A549 (cell line): Measurements from ENCODE around the gene ASB11. TPM values are rescaled to one million over a fixed set of nuclear protein-coding genes. Genes with fewer than 3 reads are reported as not detected.

Source experiments
- ATAC-seq, 2 experiments: fragments of 200-7000 bp in 1 of 2; fragments of >200 bp in 1 of 2; cut with Nextera tagmentation in 1 of 2; cut with Tn5 transposase in 1 of 2; 3 replicates each; pipeline versions ENCODE4 v1.8.0 to v1.9.1; 2018 to 2020; ENCODE audit warnings: mild to moderate bottlenecking in 1 of 2, moderate library complexity in 1 of 2
- CTCF ChIA-PET: fragments of 300-600 bp; sonication (Branson Sonifier 250); formaldehyde crosslinking; extraction: SDS; loops from one replicate; lab custom pipeline; 2021; ENCODE audit warnings: antibody characterized with exemption, inconsistent platforms; lab: Yijun Ruan, JAX
- POLR2A ChIA-PET: fragments of 350-600 bp; formaldehyde crosslinking; extraction: SDS; loops from one replicate; lab custom pipeline; 2021; ENCODE audit warnings: antibody characterized with exemption, inconsistent platforms; lab: Yijun Ruan, JAX
- DNase-seq, 2 experiments: peaks; one replicate each; pipeline versions ENCODE4 v3.0.0 to v3.0.0-alpha.2; 2011 to 2016; ENCODE audit warnings: low read depth in 1 of 2, low spot score in 1 of 2
- FAIRE-seq: peaks from 2 replicates; lab custom pipeline; 2011; peaks lifted over from hg19 to GRCh38; lab: Jason Lieb, UNC
- H3K27ac ChIP-seq, 2 experiments: fragments of >200 bp; sonication (Bioruptor Twin); formaldehyde crosslinking; 3 replicates each; pipeline ENCODE4 v1.5.1; 2016 to 2017
- H3K4me1 ChIP-seq: fragments of >200 bp; sonication (Bioruptor Twin); formaldehyde crosslinking; 3 replicates; pipeline ENCODE4 v1.6.1; 2016
- H3K4me2 ChIP-seq: fragments of >200 bp; sonication (Bioruptor Twin); formaldehyde crosslinking; 3 replicates; pipeline ENCODE4 v1.6.1; 2016
- H3K4me3 ChIP-seq: fragments of >200 bp; sonication (Bioruptor Twin); formaldehyde crosslinking; 3 replicates; pipeline ENCODE4 v1.5.1; 2016
- H3K9me3 ChIP-seq: fragments of >200 bp; sonication (Bioruptor Twin); formaldehyde crosslinking; 3 replicates; pipeline ENCODE4 v1.6.1; 2016
- BHLHE40 ChIP-seq: IDR thresholded peaks from 2 replicates; pipeline ENCODE4 v1.6.1; 2012; ENCODE audit warnings: low read depth, low read length, inconsistent platforms
- CBX2 ChIP-seq: fragments of 200-600 bp; sonication (generic); IDR thresholded peaks from 2 replicates; pipeline ENCODE4 v1.6.1; 2016; ENCODE audit warnings: low read depth, mild to moderate bottlenecking, borderline replicate concordance
- CBX8 ChIP-seq: fragments of 200-600 bp; sonication (generic); IDR thresholded peaks from 2 replicates; pipeline ENCODE4 v1.6.1; 2016
- CEBPB ChIP-seq, 2 experiments: fragments of >200 bp in 1 of 2; sonication (Bioruptor Twin) in 1 of 2; formaldehyde crosslinking in 1 of 2; IDR thresholded peaks; 2 replicates each; pipeline ENCODE4 v1.6.1; 2012 to 2016
- EHF ChIP-seq: fragments of 250-450 bp; sonication (Bioruptor Pico); IDR thresholded peaks from 2 replicates; pipeline ENCODE4 v1.5.0; 2020; ENCODE audit warnings: mild to moderate bottlenecking
- FOSB ChIP-seq: fragments of 250-450 bp; sonication (Bioruptor Pico); IDR thresholded peaks from 2 replicates; pipeline ENCODE4 v1.5.0; 2020; ENCODE audit warnings: mild to moderate bottlenecking, moderate library complexity
- FOSL2 ChIP-seq, 2 experiments: fragments of 450-650 bp in 1 of 2; fragments of >200 bp in 1 of 2; sonication (Bioruptor Twin) in 1 of 2; formaldehyde crosslinking; IDR thresholded peaks; 2 replicates each; pipeline versions ENCODE4 v1.5.0 to v1.6.1; 2016 to 2020; ENCODE audit warnings: mild to moderate bottlenecking in 1 of 2, moderate library complexity in 1 of 2
- FOXS1 ChIP-seq: fragments of 250-450 bp; sonication (Bioruptor Pico); IDR thresholded peaks from 2 replicates; pipeline ENCODE4 v1.5.0; 2020; ENCODE audit warnings: mild to moderate bottlenecking, moderate library complexity
- GATA3 ChIP-seq: IDR thresholded peaks from 2 replicates; pipeline ENCODE4 v1.6.1; 2012; ENCODE audit warnings: borderline replicate concordance
- HDAC2 ChIP-seq: fragments of 200-600 bp; sonication (generic); IDR thresholded peaks from 2 replicates; pipeline ENCODE4 v1.6.1; 2016
- HEYL ChIP-seq: fragments of 250-450 bp; sonication (Bioruptor Pico); IDR thresholded peaks from 2 replicates; pipeline ENCODE4 v1.8.0; 2021; ENCODE audit warnings: mild to moderate bottlenecking, moderate library complexity
- JUN ChIP-seq, 2 experiments: fragments of >200 bp; sonication (Bioruptor Twin); formaldehyde crosslinking; IDR thresholded peaks; 2 replicates in 1 of 2; 3 replicates in 1 of 2; pipeline ENCODE4 v1.6.1; 2016 to 2017
- JUNB ChIP-seq: fragments of >200 bp; sonication (Bioruptor Twin); formaldehyde crosslinking; IDR thresholded peaks from 2 replicates; pipeline ENCODE4 v1.6.1; 2016
- MAZ ChIP-seq: fragments of 150-350 bp; IDR thresholded peaks from 2 replicates; pipeline ENCODE4 v1.6.1; 2014; ENCODE audit warnings: antibody characterized with exemption, low read depth, low read length, borderline replicate concordance
- MYC ChIP-seq: IDR thresholded peaks from 2 replicates; pipeline ENCODE4 v1.6.1; 2012; ENCODE audit warnings: mild to moderate bottlenecking, inconsistent platforms, low read length, improper control_type of control experiment, borderline replicate concordance
- NFE2L2 ChIP-seq: fragments of 150-350 bp; conservative IDR thresholded peaks from 2 replicates; pipeline ENCODE4 v1.6.1; 2014; ENCODE audit warnings: low read length
- POLR2A ChIP-seq: IDR thresholded peaks from 2 replicates; pipeline ENCODE4 v1.6.1; 2012; ENCODE audit warnings: mild to moderate bottlenecking, low read length
- POLR2AphosphoS2 ChIP-seq: conservative IDR thresholded peaks from 2 replicates; pipeline ENCODE4 v1.6.1; 2012; ENCODE audit warnings: low read length, improper control_type of control experiment, inconsistent platforms
- RAD21 ChIP-seq, 2 experiments: fragments of >200 bp in 1 of 2; sonication (Bioruptor Twin) in 1 of 2; formaldehyde crosslinking in 1 of 2; IDR thresholded peaks in 1 of 2; conservative IDR thresholded peaks in 1 of 2; 2 replicates in 1 of 2; 3 replicates in 1 of 2; pipeline ENCODE4 v1.6.1; 2012 to 2018; ENCODE audit warnings: inconsistent platforms in 1 of 2
- RARB ChIP-seq: fragments of 250-450 bp; sonication (Bioruptor Pico); IDR thresholded peaks from 2 replicates; pipeline ENCODE4 v1.8.0; 2021; ENCODE audit warnings: mild to moderate bottlenecking, moderate library complexity
- RCOR1 ChIP-seq: fragments of 150-350 bp; IDR thresholded peaks from 2 replicates; pipeline ENCODE4 v1.6.1; 2014; ENCODE audit warnings: antibody characterized with exemption, low read length, low read depth
- RFX5 ChIP-seq: fragments of 450-650 bp; IDR thresholded peaks from 2 replicates; pipeline ENCODE4 v1.7.1; 2014; ENCODE audit warnings: antibody characterized with exemption, mild to moderate bottlenecking, moderate library complexity
- SMC3 ChIP-seq: fragments of >200 bp; sonication (Bioruptor Twin); formaldehyde crosslinking; IDR thresholded peaks from 3 replicates; pipeline ENCODE4 v1.6.1; 2018; ENCODE audit warnings: inconsistent platforms
- TP53 ChIP-seq: fragments of 250-450 bp; sonication (Bioruptor Pico); IDR thresholded peaks from 2 replicates; pipeline ENCODE4 v1.5.0; 2021; ENCODE audit warnings: mild to moderate bottlenecking, moderate library complexity
- ZNF302 ChIP-seq: fragments of 250-450 bp; sonication (Bioruptor Pico); IDR thresholded peaks from 2 replicates; pipeline ENCODE4 v1.9.0; 2021; ENCODE audit warnings: inconsistent platforms, mild to moderate bottlenecking, moderate library complexity
- ZSCAN20 ChIP-seq: fragments of 250-450 bp; sonication (Bioruptor Pico); IDR thresholded peaks from 2 replicates; pipeline ENCODE4 v1.8.0; 2022; ENCODE audit warnings: mild to moderate bottlenecking, moderate library complexity
- WGBS: methylation state at CpG from one replicate; pipeline ENCODE4 v1.1.6; 2017; ENCODE audit errors: missing lambda C conversion rate; 5-methylcytosine and 5-hydroxymethylcytosine counted together
- polyA plus RNA-seq, 4 experiments: library from polyadenylated mRNA; depleted of rRNA in 3 of 4; stranded (reverse); fragments of >200 nt; fragmentation: RNase III in 1 of 4; extraction: RNeasy Plus Mini Kit Qiagen cat#74134 plus additional on column Dnase treatment in 1 of 4; gene quantifications; 2 replicates in 3 of 4; 3 replicates in 1 of 4; pipeline ENCODE4 v1.2.3, GENCODE V29; 2011 to 2017
- TF ChIP-seq, protein P1 (sequence below): IDR thresholded peaks from 2 replicates; pipeline ENCODE4 v1.6.1; 2012; ENCODE audit warnings: low read depth, borderline replicate concordance
- TF ChIP-seq, protein P2 (sequence below): fragments of 150-350 bp; IDR thresholded peaks from 2 replicates; pipeline ENCODE4 v1.6.1; 2014; ENCODE audit warnings: low read depth, mild to moderate bottlenecking, low read length
- TF ChIP-seq, protein P3 (sequence below): fragments of >200 bp; sonication (Bioruptor Twin); formaldehyde crosslinking; IDR thresholded peaks from 3 replicates; pipeline ENCODE4 v1.6.1; 2016
- TF ChIP-seq, protein P4 (sequence below): fragments of 250-450 bp; sonication (Bioruptor Pico); IDR thresholded peaks from 2 replicates; pipeline ENCODE4 v1.5.0; 2021; ENCODE audit warnings: mild to moderate bottlenecking, moderate library complexity, borderline replicate concordance
- TF ChIP-seq, protein P5 (sequence below): fragments of 450-650 bp; IDR thresholded peaks from 2 replicates; pipeline ENCODE4 v1.6.1; 2014; ENCODE audit warnings: antibody characterized with exemption

The ASB11 gene
- polyA plus RNA-seq, 2 of the 4 experiments (the other 2 are of a cell fraction) = not detected

DNA sequence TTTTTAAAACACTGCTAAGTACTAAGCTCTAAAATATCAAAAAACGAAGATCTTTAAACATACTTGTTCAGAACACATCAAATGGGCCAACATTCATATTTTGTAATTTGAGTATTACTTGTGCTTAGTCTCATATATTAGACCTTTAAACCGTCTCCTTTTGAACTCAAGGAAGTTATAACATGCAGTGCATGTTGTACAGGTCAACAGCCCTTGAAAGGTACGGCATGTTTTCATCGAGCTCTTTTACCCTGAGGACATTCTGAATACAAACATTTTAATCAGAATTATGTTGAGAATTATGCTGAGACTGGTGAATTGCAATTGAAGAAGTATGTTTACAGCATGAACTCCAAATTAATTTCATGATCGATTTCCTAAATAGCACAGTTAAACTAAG lies 7.0 kb upstream of the ASB11 start:
- H3K4me1 ChIP-seq = no peaks in the 10 kb centered on the region
- ChIA-PET CTCF (no interaction called here), POLR2A (no interaction called here)
- no peak overlapping the region for H3K4me3 ChIP-seq
- H3K9me3 ChIP-seq = no peaks in the 10 kb centered on the region
- WGBS = 90% methylated on average over 5 of the region's 5 CpGs
- ATAC-seq (no peak), DNase-seq (no peak), FAIRE-seq (peak; percentile 96)
- TF ChIP-seq CBX2 = no peak
- no peak for TF ChIP-seq CBX8
- TF ChIP-seq, protein P1, sequence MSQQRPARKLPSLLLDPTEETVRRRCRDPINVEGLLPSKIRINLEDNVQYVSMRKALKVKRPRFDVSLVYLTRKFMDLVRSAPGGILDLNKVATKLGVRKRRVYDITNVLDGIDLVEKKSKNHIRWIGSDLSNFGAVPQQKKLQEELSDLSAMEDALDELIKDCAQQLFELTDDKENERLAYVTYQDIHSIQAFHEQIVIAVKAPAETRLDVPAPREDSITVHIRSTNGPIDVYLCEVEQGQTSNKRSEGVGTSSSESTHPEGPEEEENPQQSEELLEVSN = no peak
- TF ChIP-seq CEBPB (IDR thresholded peaks at IDR 0.05) = no peak
- no peak for TF ChIP-seq HDAC2
- no peak overlapping the region for H3K27ac ChIP-seq
- H3K4me2 ChIP-seq = no peak overlapping the region

DNA sequence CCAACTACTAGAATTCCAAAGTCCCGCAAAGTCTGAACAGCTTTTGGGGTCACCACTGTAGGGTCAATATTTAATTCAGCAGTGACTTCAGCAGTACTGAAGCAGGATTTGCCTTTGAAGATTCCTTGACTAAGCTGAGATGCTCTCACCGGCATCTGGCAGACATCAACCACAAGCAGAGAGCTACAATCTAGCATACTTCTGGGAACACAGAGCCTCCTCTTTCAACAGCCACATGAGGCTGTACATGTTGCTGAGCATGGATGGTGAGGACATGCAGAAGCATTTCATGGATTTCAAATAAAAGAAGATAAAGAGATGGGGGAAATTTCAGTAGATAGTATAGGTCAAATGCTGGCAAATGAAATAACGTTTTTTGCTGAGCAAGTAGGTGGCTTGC lies 6.6 kb upstream of the ASB11 start:
- no peaks in the 10 kb centered on the region for H3K4me1 ChIP-seq
- H3K4me2 ChIP-seq = no peak overlapping the region
- ChIA-PET POLR2A (no interaction called here), CTCF (no interaction called here)
- no peak for ATAC-seq
- FAIRE-seq = no peak
- no peak for DNase-seq
- 78% methylated on average over 2 of the region's 3 CpGs for WGBS
- no peak overlapping the region for H3K27ac ChIP-seq
- H3K4me3 ChIP-seq = no peak overlapping the region
- TF ChIP-seq FOXS1 (CRISPR knock-in tag) (no peak), GATA3 (no peak), ZNF302 (CRISPR knock-in tag) (no peak), FOSB (CRISPR knock-in tag) (no peak), MAZ (no peak), SMC3 (no peak), BHLHE40 (no peak), TP53 (CRISPR knock-in tag) (no peak), CBX8 (no peak), HEYL (CRISPR knock-in tag) (no peak), EHF (CRISPR knock-in tag) (no peak), NFE2L2 (no peak), MYC (no peak), FOSL2 (IDR thresholded peaks at IDR 0.05) (no peak), FOSL2 (CRISPR knock-in tag; IDR thresholded peaks at IDR 0.05) (no peak)
- TF ChIP-seq, protein P1 = no peak
- no peaks in the 10 kb centered on the region for H3K9me3 ChIP-seq

DNA sequence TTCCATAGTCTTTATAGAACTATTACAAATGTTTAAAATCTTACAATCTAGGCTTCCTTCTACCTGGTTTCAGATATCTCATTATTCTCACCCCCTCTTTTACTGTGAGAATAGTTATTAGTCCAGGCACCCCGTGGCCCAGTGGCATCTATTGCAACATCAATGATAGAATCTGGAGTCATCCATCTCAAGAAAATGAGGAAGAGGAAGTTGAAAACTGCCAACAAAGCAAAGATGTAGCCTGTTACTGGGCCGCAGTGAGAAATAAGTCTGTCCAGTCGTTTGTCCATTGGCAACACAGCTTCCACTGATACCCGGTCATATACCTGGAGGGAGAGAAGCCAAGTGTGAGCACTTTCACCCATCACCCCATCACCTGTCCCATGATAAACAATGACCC lies 6.0 kb upstream of the ASB11 start:
- H3K27ac ChIP-seq = no peak overlapping the region
- 84% methylated on average over 4 of the region's 4 CpGs for WGBS
- ATAC-seq (no peak), FAIRE-seq (no peak), DNase-seq (no peak)
- H3K4me3 ChIP-seq = no peak overlapping the region
- ChIA-PET CTCF (no interaction called here), POLR2A (no interaction called here)
- H3K9me3 ChIP-seq = no peaks in the 10 kb centered on the region
- no peak overlapping the region for H3K4me2 ChIP-seq
- H3K4me1 ChIP-seq = no peaks in the 10 kb centered on the region
- TF ChIP-seq RAD21 (conservative IDR thresholded peaks at IDR 0.05 in 1 of 2, IDR thresholded peaks at IDR 0.05 in 1 of 2) (no peak), RARB (no peak), MYC (no peak), HEYL (CRISPR knock-in tag) (no peak), SMC3 (no peak), JUNB (no peak), RCOR1 (no peak), RFX5 (no peak), JUN (IDR thresholded peaks at IDR 0.05) (no peak), POLR2A (no peak), FOXS1 (CRISPR knock-in tag) (no peak), POLR2AphosphoS2 (no peak), ZNF302 (CRISPR knock-in tag) (no peak), ZSCAN20 (no peak)
- TF ChIP-seq, protein P2, sequence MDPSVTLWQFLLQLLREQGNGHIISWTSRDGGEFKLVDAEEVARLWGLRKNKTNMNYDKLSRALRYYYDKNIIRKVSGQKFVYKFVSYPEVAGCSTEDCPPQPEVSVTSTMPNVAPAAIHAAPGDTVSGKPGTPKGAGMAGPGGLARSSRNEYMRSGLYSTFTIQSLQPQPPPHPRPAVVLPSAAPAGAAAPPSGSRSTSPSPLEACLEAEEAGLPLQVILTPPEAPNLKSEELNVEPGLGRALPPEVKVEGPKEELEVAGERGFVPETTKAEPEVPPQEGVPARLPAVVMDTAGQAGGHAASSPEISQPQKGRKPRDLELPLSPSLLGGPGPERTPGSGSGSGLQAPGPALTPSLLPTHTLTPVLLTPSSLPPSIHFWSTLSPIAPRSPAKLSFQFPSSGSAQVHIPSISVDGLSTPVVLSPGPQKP = no peak
- TF ChIP-seq, protein P3, sequence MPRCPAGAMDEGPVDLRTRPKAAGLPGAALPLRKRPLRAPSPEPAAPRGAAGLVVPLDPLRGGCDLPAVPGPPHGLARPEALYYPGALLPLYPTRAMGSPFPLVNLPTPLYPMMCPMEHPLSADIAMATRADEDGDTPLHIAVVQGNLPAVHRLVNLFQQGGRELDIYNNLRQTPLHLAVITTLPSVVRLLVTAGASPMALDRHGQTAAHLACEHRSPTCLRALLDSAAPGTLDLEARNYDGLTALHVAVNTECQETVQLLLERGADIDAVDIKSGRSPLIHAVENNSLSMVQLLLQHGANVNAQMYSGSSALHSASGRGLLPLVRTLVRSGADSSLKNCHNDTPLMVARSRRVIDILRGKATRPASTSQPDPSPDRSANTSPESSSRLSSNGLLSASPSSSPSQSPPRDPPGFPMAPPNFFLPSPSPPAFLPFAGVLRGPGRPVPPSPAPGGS = no peak
- TF ChIP-seq, protein P4, sequence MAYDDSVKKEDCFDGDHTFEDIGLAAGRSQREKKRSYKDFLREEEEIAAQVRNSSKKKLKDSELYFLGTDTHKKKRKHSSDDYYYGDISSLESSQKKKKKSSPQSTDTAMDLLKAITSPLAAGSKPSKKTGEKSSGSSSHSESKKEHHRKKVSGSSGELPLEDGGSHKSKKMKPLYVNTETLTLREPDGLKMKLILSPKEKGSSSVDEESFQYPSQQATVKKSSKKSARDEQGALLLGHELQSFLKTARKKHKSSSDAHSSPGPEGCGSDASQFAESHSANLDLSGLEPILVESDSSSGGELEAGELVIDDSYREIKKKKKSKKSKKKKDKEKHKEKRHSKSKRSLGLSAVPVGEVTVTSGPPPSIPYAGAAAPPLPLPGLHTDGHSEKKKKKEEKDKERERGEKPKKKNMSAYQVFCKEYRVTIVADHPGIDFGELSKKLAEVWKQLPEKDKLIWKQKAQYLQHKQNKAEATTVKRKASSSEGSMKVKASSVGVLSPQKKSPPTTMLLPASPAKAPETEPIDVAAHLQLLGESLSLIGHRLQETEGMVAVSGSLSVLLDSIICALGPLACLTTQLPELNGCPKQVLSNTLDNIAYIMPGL (CRISPR knock-in tag) = no peak
- TF ChIP-seq, protein P5, sequence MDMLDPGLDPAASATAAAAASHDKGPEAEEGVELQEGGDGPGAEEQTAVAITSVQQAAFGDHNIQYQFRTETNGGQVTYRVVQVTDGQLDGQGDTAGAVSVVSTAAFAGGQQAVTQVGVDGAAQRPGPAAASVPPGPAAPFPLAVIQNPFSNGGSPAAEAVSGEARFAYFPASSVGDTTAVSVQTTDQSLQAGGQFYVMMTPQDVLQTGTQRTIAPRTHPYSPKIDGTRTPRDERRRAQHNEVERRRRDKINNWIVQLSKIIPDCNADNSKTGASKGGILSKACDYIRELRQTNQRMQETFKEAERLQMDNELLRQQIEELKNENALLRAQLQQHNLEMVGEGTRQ = no peak
